ENCODE results near the gene EXOC1L.

Gene EXOC1L

DNA sequence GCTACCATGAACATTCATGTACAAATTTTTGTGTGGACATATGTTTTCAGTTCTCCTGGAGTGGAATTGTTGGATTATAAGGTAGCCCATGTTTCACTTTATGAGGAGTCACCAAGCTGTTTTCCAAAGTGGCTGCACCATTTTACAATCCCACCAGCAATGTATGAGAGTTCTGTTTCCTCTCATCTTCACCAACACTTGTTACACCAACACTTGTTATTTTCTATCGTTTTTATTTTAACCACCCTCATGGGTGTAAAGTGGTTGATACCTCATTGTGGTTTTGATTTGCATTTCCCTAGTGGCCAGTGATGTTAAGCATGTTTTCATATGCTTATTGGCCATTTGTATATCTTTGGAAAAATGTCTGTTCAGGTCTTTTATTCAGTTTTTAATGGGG, 38.0 kb downstream of the EXOC1L start:
- Histone ChIP-seq H3K79me2 (ENCODE audit: low read length) (peaks cover 21% of the 10 kb centered on the region), H3K9ac (ENCODE audit: low read length) (no peak overlapping the region), H3K27ac (ENCODE audit: low read length) (no peak overlapping the region), H4K20me1 (ENCODE audit: insufficient read depth, low read length) (no peaks in the 10 kb centered on the region), H3K27me3 (ENCODE audit: low read depth, low read length) (no peaks in the 10 kb centered on the region), H3K4me2 (ENCODE audit: low read length) (no peak overlapping the region), H3K36me3 (replicated peaks; ENCODE audit: low read depth, low read length) (peaks cover 2% of the 10 kb centered on the region), H3K4me3 (ENCODE audit: low read length) (no peak overlapping the region), H3K9me3 (ENCODE audit: insufficient read depth, low read length) (no peaks in the 10 kb centered on the region), H2AFZ (ENCODE audit: low read depth, low read length) (no peak overlapping the region), H3K4me1 (ENCODE audit: low read length) (peaks cover 12% of the 10 kb centered on the region)
- TF ChIP-seq EZH2phosphoT487 (IDR thresholded peaks at IDR 0.05; ENCODE audit: low read depth): no peak
- no peak for TF ChIP-seq CTCF (IDR thresholded peaks at IDR 0.05; ENCODE audit: low read depth, low read length)

- no peak overlapping the region for H3K4me2 ChIP-seq (ENCODE audit: low read length)
- H3K4me1 ChIP-seq (ENCODE audit: low read length): peaks cover 2% of the 10 kb centered on the region
- no peak overlapping the region for H2AFZ ChIP-seq (ENCODE audit: low read depth, low read length)
- no peaks in the 10 kb centered on the region for H3K27me3 ChIP-seq (ENCODE audit: low read depth, low read length)
- no peak overlapping the region for H3K27ac ChIP-seq (ENCODE audit: low read length)
- H4K20me1 ChIP-seq (ENCODE audit: insufficient read depth, low read length): no peaks in the 10 kb centered on the region
- no peak overlapping the region for H3K9ac ChIP-seq (ENCODE audit: low read length)
- peaks cover 2% of the 10 kb centered on the region for H3K36me3 ChIP-seq (replicated peaks; ENCODE audit: low read depth, low read length)
- no peaks in the 10 kb centered on the region for H3K9me3 ChIP-seq (ENCODE audit: insufficient read depth, low read length)
- no peak overlapping the region for H3K4me3 ChIP-seq (ENCODE audit: low read length)
- H3K79me2 ChIP-seq (ENCODE audit: low read length): peaks cover 11% of the 10 kb centered on the region
- TF ChIP-seq CTCF (IDR thresholded peaks at IDR 0.05; ENCODE audit: low read depth, low read length): no peak
- TF ChIP-seq EZH2phosphoT487 (IDR thresholded peaks at IDR 0.05; ENCODE audit: low read depth): no peak
Measured at GRCh38 chr4:55859711-55860110, 40.1 kb downstream of the EXOC1L start.

- H2AFZ ChIP-seq (ENCODE audit: low read depth, low read length): no peak overlapping the region
- no peaks in the 10 kb centered on the region for H4K20me1 ChIP-seq (ENCODE audit: insufficient read depth, low read length)
- H3K4me3 ChIP-seq (ENCODE audit: low read length): no peak overlapping the region
- peaks cover 5% of the 10 kb centered on the region for H3K36me3 ChIP-seq (replicated peaks; ENCODE audit: low read depth, low read length)
- no peak for TF ChIP-seq CTCF (IDR thresholded peaks at IDR 0.05; ENCODE audit: low read depth, low read length)
- TF ChIP-seq EZH2phosphoT487 (IDR thresholded peaks at IDR 0.05; ENCODE audit: low read depth): no peak
- H3K27ac ChIP-seq (ENCODE audit: low read length): no peak overlapping the region
- no peaks in the 10 kb centered on the region for H3K9me3 ChIP-seq (ENCODE audit: insufficient read depth, low read length)
- no peak overlapping the region for H3K4me2 ChIP-seq (ENCODE audit: low read length)
- H3K9ac ChIP-seq (ENCODE audit: low read length): no peak overlapping the region
- H3K79me2 ChIP-seq (ENCODE audit: low read length): no peaks in the 10 kb centered on the region
- H3K4me1 ChIP-seq (ENCODE audit: low read length): peaks cover 7% of the 10 kb centered on the region
- no peaks in the 10 kb centered on the region for H3K27me3 ChIP-seq (ENCODE audit: low read depth, low read length)
Measured at GRCh38 chr4:55864577-55865223, 45.1 kb downstream of the EXOC1L start.

DNA sequence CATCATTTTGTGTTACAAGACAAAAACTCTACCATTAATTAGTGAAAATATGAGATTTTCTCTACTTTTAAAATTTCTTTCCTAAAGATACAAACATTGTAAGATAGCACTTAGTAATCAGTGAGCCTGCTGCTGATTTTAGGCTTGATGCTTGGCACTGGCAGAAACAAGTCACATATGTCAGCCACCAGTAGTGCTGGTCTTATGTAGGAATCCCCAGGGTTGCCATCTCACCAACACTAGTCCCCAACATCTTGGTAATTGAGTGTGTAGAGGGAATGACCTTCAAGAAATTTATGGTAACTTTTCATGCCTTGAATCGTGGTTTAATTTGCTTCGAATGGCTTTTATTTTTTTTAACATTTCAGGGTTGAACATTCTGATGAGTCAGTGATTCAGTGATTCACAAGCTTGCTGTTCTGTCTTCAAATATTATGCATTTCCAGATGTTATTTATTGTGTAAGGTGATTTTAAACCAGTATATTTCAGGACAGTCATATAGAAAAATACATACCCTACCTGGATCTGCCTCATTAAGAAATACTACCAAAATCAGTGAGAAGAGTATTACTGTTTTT, 45.7 kb downstream of the EXOC1L start:
- Histone ChIP-seq H3K27ac (ENCODE audit: low read length) (no peak overlapping the region), H3K4me3 (ENCODE audit: low read length) (no peak overlapping the region), H3K4me1 (ENCODE audit: low read length) (peaks cover 7% of the 10 kb centered on the region), H3K36me3 (replicated peaks; ENCODE audit: low read depth, low read length) (peaks cover 7% of the 10 kb centered on the region), H4K20me1 (ENCODE audit: insufficient read depth, low read length) (no peaks in the 10 kb centered on the region), H3K9ac (ENCODE audit: low read length) (no peak overlapping the region), H2AFZ (ENCODE audit: low read depth, low read length) (no peak overlapping the region), H3K79me2 (ENCODE audit: low read length) (no peaks in the 10 kb centered on the region), H3K4me2 (ENCODE audit: low read length) (no peak overlapping the region), H3K9me3 (ENCODE audit: insufficient read depth, low read length) (no peaks in the 10 kb centered on the region), H3K27me3 (ENCODE audit: low read depth, low read length) (no peaks in the 10 kb centered on the region)
- no peak for TF ChIP-seq EZH2phosphoT487 (IDR thresholded peaks at IDR 0.05; ENCODE audit: low read depth)
- TF ChIP-seq CTCF (IDR thresholded peaks at IDR 0.05; ENCODE audit: low read depth, low read length): no peak

All from OCI-LY3 (cell line).